Stomach (tissue), 9 donors: ENCODE data around the gene RNF112. TPM values are rescaled to one million over a fixed set of nuclear protein-coding genes. Genes with fewer than 3 reads are reported as not detected.

Experiments
- DNase-seq, 2 donors: peaks; one replicate each; pipeline versions ENCODE4 v3.0.0 to v3.0.0-alpha.2; 2013 to 2019
- H3K27ac ChIP-seq, 5 donors: fragments of 200-600 bp in 4 of 5; sonication (generic) in 4 of 5; one replicate each; pipeline ENCODE4 v1.5.1; 2013 to 2019; ENCODE audit warnings: mild to moderate bottlenecking in 1 of 5, moderate library complexity in 1 of 5
- H3K27me3 ChIP-seq, 3 donors: fragments of 200-600 bp; sonication (generic); one replicate each; pipeline ENCODE4 v1.5.1; 2017 to 2019; ENCODE audit warnings: mixed run types in 1 of 3
- H3K36me3 ChIP-seq, 4 donors: fragments of 200-600 bp; sonication (generic); 1 replicate in 3 of 4; 2 replicates in 1 of 4; pipeline ENCODE4 v1.5.1; 2016 to 2019
- H3K4me1 ChIP-seq, 4 donors: fragments of 200-600 bp; sonication (generic); one replicate each; pipeline ENCODE4 v1.5.1; 2016 to 2019
- H3K4me3 ChIP-seq, 4 donors: fragments of 200-600 bp; sonication (generic) in 3 of 4; one replicate each; pipeline ENCODE4 v1.5.1; 2016 to 2019; ENCODE audit warnings: mild to moderate bottlenecking in 1 of 4
- H3K9me3 ChIP-seq, 4 donors: fragments of 200-600 bp; sonication (generic); one replicate each; pipeline ENCODE4 v1.5.1; 2016 to 2019
- CTCF ChIP-seq, 7 experiments: fragments of 450-650 bp in 4 of 7; fragments of 200-600 bp in 3 of 7; sonication (generic) in 3 of 7; IDR thresholded peaks; one replicate each; pipeline ENCODE4 v1.5.1; 2016 to 2019; ENCODE audit warnings: antibody characterized with exemption in 7 of 7, control low read depth in 2 of 7, mild to moderate bottlenecking in 1 of 7
- EP300 ChIP-seq: sonication (generic); formaldehyde crosslinking; IDR thresholded peaks from one replicate; pipeline ENCODE4 v1.6.1; 2017; ENCODE audit warnings: antibody characterized with exemption
- POLR2A ChIP-seq, 4 donors: fragments of 450-650 bp; IDR thresholded peaks; one replicate each; pipeline ENCODE4 v1.6.1; 2016; ENCODE audit warnings: antibody characterized with exemption in 4 of 4, control low read depth in 2 of 4, mild to moderate bottlenecking in 1 of 4, moderate library complexity in 1 of 4
- POLR2AphosphoS5 ChIP-seq, 3 donors: sonication (generic); formaldehyde crosslinking; IDR thresholded peaks; one replicate each; pipeline ENCODE4 v1.6.1; 2016; ENCODE audit warnings: antibody characterized with exemption in 3 of 3
- WGBS, 5 donors: extraction: QIAGEN DNeasy Blood & Tissue Kit in 3 of 5; methylation state at CpG; one replicate each; pipeline versions ENCODE4 v1.1.5 to v1.1.7; 2013 to 2018; 5-methylcytosine and 5-hydroxymethylcytosine counted together
- intact Hi-C: fragments of 100-400 bp; cut with DNase I; formaldehyde crosslinking; loops from one replicate; pipeline ENCODE4 v1.15.1; 2023; ENCODE audit warnings: low total_unique reads
- polyA plus RNA-seq, 3 donors: library from polyadenylated mRNA; stranded (reverse); fragments of 200-250 nt; gene quantifications; one replicate each; pipeline ENCODE4 v1.2.3, GENCODE V29; 2013
- total RNA-seq, 5 donors: library from RNA; depleted of rRNA; stranded (reverse); fragments of >200 nt; gene quantifications; one replicate each; pipeline versions ENCODE4 v1.1.0 to v1.2.3, GENCODE V29; 2014 to 2016
- donor health status: healthy with polysubstance abuse.
- donor health status: Bipolar disorder and iron deficiency.
- donor health status: healthy.

The RNF112 gene
- total and polyA plus RNA-seq, 8 donors: 0.45 to 5.0 (median 2.1) TPM; not detected in 2

DNA sequence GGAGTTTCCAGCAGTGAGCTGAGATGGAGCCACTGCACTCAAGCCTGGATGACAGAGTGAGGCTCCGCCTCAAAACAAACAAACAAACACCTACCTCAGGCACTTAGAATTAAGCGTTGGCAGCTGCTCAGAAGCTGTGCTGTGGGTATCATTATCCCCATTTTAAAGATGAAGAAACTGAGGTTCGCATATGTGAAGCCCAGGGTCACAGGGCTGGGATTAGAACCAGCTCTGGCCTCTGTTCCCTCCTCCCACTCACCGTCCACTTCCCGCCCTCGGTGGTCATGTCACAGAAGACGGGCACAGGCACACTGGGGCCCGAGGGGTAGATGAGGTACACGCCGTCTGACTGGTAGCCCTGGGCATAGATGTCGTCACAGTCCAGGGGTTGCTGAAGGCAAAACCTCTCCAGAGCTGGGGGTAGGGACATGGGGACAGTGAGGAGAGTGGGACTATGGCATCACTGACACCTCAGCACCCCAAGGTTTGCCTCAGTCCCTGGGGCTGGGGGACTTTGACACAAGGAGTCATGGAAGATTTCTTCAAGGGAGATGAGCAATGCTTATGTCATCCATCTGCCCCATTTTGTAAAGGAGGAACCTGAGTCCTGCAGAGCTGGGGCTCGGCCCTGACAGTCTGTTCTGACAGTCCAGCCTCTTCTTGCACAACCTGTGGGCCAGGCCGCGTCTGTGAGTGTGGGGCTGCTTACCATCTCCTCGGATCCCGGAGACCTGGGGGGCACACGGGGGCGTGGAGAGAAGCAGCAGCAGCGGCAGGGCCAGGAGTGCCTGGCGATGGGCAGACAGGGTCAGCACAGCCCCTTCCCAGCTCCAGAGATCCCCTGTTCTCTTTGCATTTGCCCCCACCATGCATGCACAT, 24.7 kb upstream of the RNF112 start:
- intact Hi-C loops: no loop called here
- no peaks in the 10 kb centered on the region for H3K9me3 ChIP-seq
- peak; percentile 51 to 54 for DNase-seq
- H3K27ac ChIP-seq: peak overlapping the region; percentile 57 to 94 (median 89)
- WGBS, 5 donors: 42 to 65% (median 57%) methylated on average over 16 to 20 of the region's 20 CpGs
- H3K36me3 ChIP-seq: peaks cover 30 to 44% (median 36%) of the 10 kb centered on the region in 4 donors
- peak overlapping the region; percentile 19 to 28 (median 24) for H3K4me3 ChIP-seq
- H3K4me1 ChIP-seq: peaks cover 65 to 88% (median 77%) of the 10 kb centered on the region in 4 donors
- H3K27me3 ChIP-seq: no peaks in the 10 kb centered on the region
- TF ChIP-seq POLR2AphosphoS5 (IDR thresholded peaks at IDR 0.05): peak in 2 of 3 donors; percentile 11 to 43
- TF ChIP-seq EP300: no peak

DNA sequence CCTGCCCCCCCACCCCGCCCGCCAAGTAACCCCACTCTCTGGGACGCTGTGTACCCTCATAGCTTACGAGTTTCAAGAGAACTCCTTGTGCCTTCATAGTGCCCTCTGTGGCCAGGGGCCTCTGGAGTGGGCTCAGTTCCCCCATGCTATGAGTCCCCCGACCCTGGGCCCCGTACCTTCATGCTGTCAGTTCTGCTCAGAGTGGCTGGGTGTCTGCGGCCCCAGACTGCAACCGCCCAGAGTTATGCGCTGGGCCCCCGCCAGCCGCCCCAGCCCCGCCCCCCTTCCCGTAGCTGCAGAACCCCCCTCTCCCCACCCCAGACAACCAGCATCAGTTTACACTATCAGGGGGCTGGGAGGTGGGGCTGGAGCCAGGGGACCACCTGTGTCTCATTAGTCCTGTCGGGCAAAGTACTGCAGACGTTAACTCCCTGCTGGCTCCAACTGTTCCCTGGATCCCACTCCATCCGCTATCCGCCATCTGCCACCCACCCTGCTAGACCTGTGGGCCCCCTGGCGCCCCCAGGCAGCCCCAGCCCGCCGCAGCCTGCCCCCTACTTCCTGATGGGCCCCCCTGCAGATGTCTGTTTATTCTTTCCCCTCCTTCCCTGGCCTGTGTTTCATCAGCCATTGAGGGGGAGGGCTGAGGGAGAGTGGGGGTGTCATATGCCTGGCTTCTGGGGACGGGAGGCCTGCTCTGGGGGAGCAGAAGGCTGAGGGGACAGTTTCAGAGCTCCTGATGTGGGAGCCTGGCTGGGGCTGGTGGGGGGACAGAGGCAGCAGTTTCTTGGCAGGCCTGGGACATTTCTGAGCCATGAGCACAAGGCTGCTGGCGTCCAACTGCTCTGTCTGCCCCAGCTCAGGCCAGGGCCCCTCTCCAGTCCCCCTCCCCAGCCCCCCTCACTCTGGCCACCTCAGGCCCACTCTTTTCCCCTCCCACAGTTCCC, 23.8 kb upstream of the RNF112 start, which contains the start of gene MFAP4:
MFAP4 (minus strand) TSS at position 217 of the 947 bp plus-strand sequence; CDS start at position 182, 35 bp downstream.
- DNase-seq: peak in 1 of 2 donors; percentile 95
- H3K4me1 ChIP-seq: peaks cover 62 to 86% (median 68%) of the 10 kb centered on the region in 4 donors

GRCh38 chr17:19387921-19388521, 23.0 kb upstream of the RNF112 start:
- peaks cover 55 to 84% (median 63%) of the 10 kb centered on the region in 4 donors for H3K4me1 ChIP-seq
- peaks cover 13 to 27% (median 18%) of the 10 kb centered on the region in 4 donors for H3K36me3 ChIP-seq
- no peak overlapping the region for H3K4me3 ChIP-seq
- H3K27ac ChIP-seq: peak overlapping the region; percentile 52 to 94 (median 89)
- WGBS, 5 donors: 58 to 79% (median 71%) methylated on average over 2 of the region's 2 CpGs
- H3K9me3 ChIP-seq: no peaks in the 10 kb centered on the region
- DNase-seq: no peak
- TF ChIP-seq EP300 (no peak), POLR2A (IDR thresholded peaks at IDR 0.05) (no peak), CTCF (IDR thresholded peaks at IDR 0.05) (no peak), POLR2AphosphoS5 (IDR thresholded peaks at IDR 0.05) (no peak)
- H3K27me3 ChIP-seq: no peaks in the 10 kb centered on the region
- intact Hi-C loops: no loop called here

More for the DNA sequence above, 23.8 kb upstream of the RNF112 start, which contains the start of gene MFAP4:
- H3K27me3 ChIP-seq: no peaks in the 10 kb centered on the region
- peak in 1 of 3 donors; percentile 5 for TF ChIP-seq POLR2AphosphoS5 (IDR thresholded peaks at IDR 0.05)
- TF ChIP-seq CTCF (IDR thresholded peaks at IDR 0.05): no peak
- peak; percentile 88 for TF ChIP-seq EP300
- no peak for TF ChIP-seq POLR2A (IDR thresholded peaks at IDR 0.05)
- H3K36me3 ChIP-seq: peaks cover 21 to 34% (median 26%) of the 10 kb centered on the region in 4 donors
- peak within 1 kb of the TSS; percentile 19 to 28 (median 24) for H3K4me3 ChIP-seq
- no peaks in the 10 kb centered on the region for H3K9me3 ChIP-seq
- H3K27ac ChIP-seq: peak within 1 kb of the TSS; percentile 57 to 94 (median 89)
- 14 to 21% (median 19%) methylated on average over 13 to 22 of the region's 22 CpGs for WGBS, 5 donors
- intact Hi-C loops: no loop called here
